Endothelial cell of umbilical vein (primary cell): Measurements from ENCODE around the gene AFF1. TPM values are rescaled to one million over a fixed set of nuclear protein-coding genes. Genes with fewer than 3 reads are reported as not detected.

Experiments
- BruUV-seq: library from RNA; stranded (reverse); fragments of 400-500 nt; replicated peaks from 2 replicates; lab custom pipeline; 2021; lab: Mats Ljungman, UMichigan
- CTCF ChIA-PET: fragments of 300-600, 350-600 bp; sonication (Branson Sonifier 250); formaldehyde crosslinking; loops from one replicate; lab custom pipeline; 2021; ENCODE audit warnings: antibody characterized with exemption, inconsistent platforms; lab: Charles Lee
- POLR2A ChIA-PET: fragments of 300-600, 350-600 bp; sonication (Branson Sonifier 250); formaldehyde crosslinking; loops from one replicate; lab custom pipeline; 2021; ENCODE audit warnings: antibody characterized with exemption, inconsistent platforms; lab: Charles Lee
- DNase-seq: peaks from one replicate; pipeline ENCODE4 v3.0.0-alpha.2; 2011; ENCODE audit warnings: low read depth, low spot score
- FAIRE-seq: peaks from 2 replicates; lab custom pipeline; 2011; peaks lifted over from hg19 to GRCh38; lab: Jason Lieb, UNC
- H2AFZ ChIP-seq: 2 replicates; pipeline ENCODE4 v1.6.0; 2012; ENCODE audit warnings: low read depth, low read length, control low read depth, inconsistent platforms
- H3K27ac ChIP-seq: 2 replicates; pipeline ENCODE4 v1.5.1; 2011; ENCODE audit warnings: low read depth, mild to moderate bottlenecking, control low read depth, low read length, moderate library complexity; ENCODE audit not compliant: insufficient read depth
- H3K27me3 ChIP-seq, 2 experiments: 2 replicates each; pipeline versions ENCODE4 v1.6.0 to v1.6.1; 2011; ENCODE audit warnings: low read length in 2 of 2, mixed read lengths in 1 of 2; ENCODE audit not compliant: control insufficient read depth in 2 of 2, insufficient read depth in 2 of 2
- H3K36me3 ChIP-seq, 2 experiments: 2 replicates in 1 of 2; 3 replicates in 1 of 2; pipeline ENCODE4 v1.5.1; 2011; ENCODE audit warnings: low read length in 2 of 2, mild to moderate bottlenecking in 1 of 2, moderate library complexity in 1 of 2; ENCODE audit not compliant: control insufficient read depth in 2 of 2, insufficient read depth in 2 of 2; ENCODE audit errors: extremely low read depth in 1 of 2
- H3K4me1 ChIP-seq: 3 replicates; pipeline ENCODE4 v1.5.1; 2011; ENCODE audit warnings: mild to moderate bottlenecking, low read length; ENCODE audit not compliant: control insufficient read depth, insufficient read depth; ENCODE audit errors: extremely low read depth
- H3K4me2 ChIP-seq: 2 replicates; pipeline ENCODE4 v1.6.1; 2011; ENCODE audit warnings: low read length, control low read depth, mixed read lengths; ENCODE audit not compliant: insufficient read depth
- H3K4me3 ChIP-seq, 3 experiments: fragments of 200-600 bp in 1 of 3; sonication (generic), shearing (Covaris generic) in 1 of 3; replicated peaks in 1 of 3; 2 replicates each; pipeline ENCODE4 v1.5.1; 2011 to 2016; ENCODE audit warnings: control low read depth in 3 of 3, low read length in 3 of 3, mild to moderate bottlenecking in 2 of 3, inconsistent platforms in 1 of 3, low read depth in 1 of 3, moderate library complexity in 1 of 3; ENCODE audit not compliant: insufficient read depth in 1 of 3
- H3K79me2 ChIP-seq: 2 replicates; pipeline ENCODE4 v1.6.0; 2012; ENCODE audit warnings: low read length, inconsistent platforms; ENCODE audit not compliant: control insufficient read depth, insufficient read depth
- H3K9ac ChIP-seq: replicated peaks from 2 replicates; pipeline ENCODE3; 2011; ENCODE audit warnings: low read length, control low read depth; ENCODE audit not compliant: insufficient read depth; ENCODE audit errors: extremely low read depth
- H3K9me1 ChIP-seq: replicated peaks from 3 replicates; pipeline ENCODE4 v1.6.0; 2011; ENCODE audit warnings: mild to moderate bottlenecking, low read length; ENCODE audit not compliant: control insufficient read depth, insufficient read depth; ENCODE audit errors: extremely low read depth
- H3K9me3 ChIP-seq: replicated peaks from 2 replicates; pipeline ENCODE4 v1.5.1; 2012; ENCODE audit warnings: low read length, inconsistent platforms; ENCODE audit not compliant: control insufficient read depth, insufficient read depth
- H4K20me1 ChIP-seq: replicated peaks from 2 replicates; pipeline ENCODE3; 2011; ENCODE audit warnings: mild to moderate bottlenecking, low read length; ENCODE audit not compliant: control insufficient read depth, insufficient read depth; ENCODE audit errors: extremely low read depth
- CTCF ChIP-seq, 2 donors: IDR thresholded peaks; 1 replicate in 1 of 2; 2 replicates in 1 of 2; pipeline ENCODE4 v1.5.1; 2011; ENCODE audit warnings: low read length in 2 of 2, mild to moderate bottlenecking in 2 of 2, moderate library complexity in 2 of 2, control low read depth in 1 of 2, inconsistent platforms in 1 of 2, low read depth in 1 of 2; ENCODE audit not compliant: insufficient read depth in 1 of 2; ENCODE audit errors: extremely low read depth in 1 of 2
- FOS ChIP-seq: IDR thresholded peaks from 2 replicates; pipeline ENCODE4 v1.6.1; 2011; ENCODE audit warnings: mild to moderate bottlenecking, low read length, moderate library complexity, borderline replicate concordance; ENCODE audit not compliant: insufficient read depth
- MYC ChIP-seq: IDR thresholded peaks from one replicate; pipeline ENCODE4 v1.6.1; 2011; ENCODE audit warnings: mild to moderate bottlenecking, low read depth, low read length
- dilution Hi-C: fragments of 300-500 bp; cut with MboI; formaldehyde crosslinking; loops from one replicate; pipeline ENCODE4 v1.15.0; 2019; ENCODE audit warnings: low sequenced_read_pairs; ENCODE audit not compliant: extremely low pct_ligation_motif_present
- intact Hi-C: fragments of 100-400 bp; cut with micrococcal nuclease; formaldehyde crosslinking; loops from one replicate; pipeline ENCODE4 v1.10.0; 2022
- polyA plus RNA-seq, 4 experiments: library from polyadenylated mRNA; depleted of rRNA in 3 of 4; stranded (reverse) in 3 of 4; unstranded in 1 of 4; fragments of >200 nt; gene quantifications; 2 replicates each; pipeline versions ENCODE4 v1.2.1 to v1.2.3, GENCODE V29; 2011 to 2012; ENCODE audit warnings: missing spikeins in 1 of 4
- total RNA-seq: library from RNA; stranded (reverse); gene quantifications from 2 replicates; pipeline ENCODE4 v1.2.3, GENCODE V29; 2021
- TF ChIP-seq, protein P1 (sequence below): IDR thresholded peaks from 2 replicates; pipeline ENCODE4 v1.6.1; 2011; ENCODE audit not compliant: insufficient read depth, insufficient read length

AFF1 gene
- total and polyA plus RNA-seq, 2 donors (not counting 3 experiments of a cell fraction or from before 2014, with no cell fraction given) = 26.2 to 106 TPM

DNA sequence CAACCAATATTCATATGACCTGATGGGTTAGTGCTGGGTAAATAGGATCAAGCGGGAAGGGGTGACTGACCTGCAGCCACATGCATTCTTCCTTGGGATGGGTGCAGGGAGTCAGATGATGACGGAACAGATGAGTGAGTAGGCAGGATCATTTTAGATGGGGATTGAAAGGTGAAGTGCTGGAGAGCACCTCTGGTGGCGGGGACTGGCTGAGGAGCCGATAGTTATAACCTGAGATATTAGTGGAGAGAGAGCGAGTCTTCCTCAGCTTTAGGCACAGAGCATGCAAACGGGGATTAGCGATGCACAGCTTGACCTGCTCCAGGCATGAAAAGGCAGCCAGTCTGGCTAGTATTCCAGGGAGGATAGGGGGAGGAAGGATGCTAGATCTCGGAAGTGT, 99.1 kb downstream of the AFF1 start:
- Histone ChIP-seq H3K27me3 (no peaks in the 10 kb centered on the region), H3K36me3 (no peaks in the 10 kb centered on the region), H3K4me3 (no peak overlapping the region), H3K27ac (no peak overlapping the region), H3K9me1 (no peaks in the 10 kb centered on the region), H3K4me2 (peak overlapping the region; percentile 75), H4K20me1 (no peaks in the 10 kb centered on the region), H3K4me1 (peaks cover 70% of the 10 kb centered on the region), H3K79me2 (peaks cover 87% of the 10 kb centered on the region), H3K9ac (no peak overlapping the region), H3K9me3 (no peaks in the 10 kb centered on the region), H2AFZ (no peak overlapping the region)
- intact Hi-C loops (loop anchor here (1.0 kb wide), 2 partner anchors 10 to 23 kb away; no protein-coding TSS in a partner anchor), dilution Hi-C loops (no loop called here)
- DNase-seq (peak; percentile 39), FAIRE-seq (no peak)
- ChIA-PET CTCF (interaction anchor here (1.2 to 3.8 kb wide), 3 partner anchors 22 to 98 kb away, joined by 3 to 15 read pairs (median 7); no protein-coding TSS in a partner anchor), POLR2A (interaction anchor here (2.4 kb wide), 1 partner anchor 27 kb away, joined by 10 read pairs; no protein-coding TSS in a partner anchor)
- peak; percentile 9 to 16 for TF ChIP-seq CTCF (IDR thresholded peaks at IDR 0.05; ENCODE audit: extremely low read depth in 1 of 2, insufficient read depth in 1 of 2, low read depth in 1 of 2, low read length in 2 of 2)
- TF ChIP-seq, protein P1, sequence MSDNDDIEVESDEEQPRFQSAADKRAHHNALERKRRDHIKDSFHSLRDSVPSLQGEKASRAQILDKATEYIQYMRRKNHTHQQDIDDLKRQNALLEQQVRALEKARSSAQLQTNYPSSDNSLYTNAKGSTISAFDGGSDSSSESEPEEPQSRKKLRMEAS = no peak
- no TSS peak for BruUV-seq

- Histone ChIP-seq H2AFZ (no peak overlapping the region), H3K27me3 (no peaks in the 10 kb centered on the region), H3K4me1 (peaks cover 76% of the 10 kb centered on the region), H3K4me3 (no peak overlapping the region), H3K4me2 (peak overlapping the region; percentile 0), H3K79me2 (peaks cover 84% of the 10 kb centered on the region), H3K27ac (no peak overlapping the region), H4K20me1 (no peaks in the 10 kb centered on the region), H3K36me3 (no peaks in the 10 kb centered on the region), H3K9ac (no peak overlapping the region), H3K9me1 (no peaks in the 10 kb centered on the region), H3K9me3 (no peaks in the 10 kb centered on the region)
- FAIRE-seq (no peak), DNase-seq (no peak)
- TF ChIP-seq MYC (no peak), FOS (peak; percentile 32)
- intact Hi-C loops (no loop called here), dilution Hi-C loops (no loop called here)
- no TSS peak for BruUV-seq
- ChIA-PET CTCF (interaction anchor here (1.2 to 3.8 kb wide), 2 partner anchors 59 to 99 kb away, joined by 3 to 15 read pairs; no protein-coding TSS in a partner anchor), POLR2A (no interaction called here)
Observed at GRCh38 chr4:87034527-87034926, 99.7 kb downstream of the AFF1 start.
